NCI-H1694 treated with DMSO at 0.1 percent for 48 hours (cell line): Measurements from ENCODE around the gene DLGAP4.

Experiments used
- DNase-seq: peaks from one replicate; lab custom pipeline; 2025; lab: John Stamatoyannopoulos, UW

DLGAP4 gene

DNA sequence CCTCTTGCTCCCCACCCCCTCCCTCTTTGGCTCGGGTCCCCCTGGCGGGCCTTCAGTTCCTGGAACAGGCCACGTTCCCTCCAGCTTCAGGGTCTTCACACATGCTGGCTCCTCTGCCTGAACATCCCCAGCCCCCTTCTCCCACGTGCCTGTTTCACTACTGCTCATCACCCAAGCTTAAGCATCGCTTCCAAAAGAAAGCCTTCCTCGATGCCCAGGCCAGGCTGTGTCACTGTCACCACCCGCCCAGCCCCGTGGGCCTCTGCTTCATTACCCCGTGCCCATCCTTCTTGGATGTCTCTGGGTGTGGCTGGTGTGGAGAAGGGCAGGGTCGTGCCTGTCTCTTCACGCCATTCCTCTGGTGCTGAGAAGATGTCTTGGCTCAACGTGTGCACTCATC, 2.8 kb downstream of the DLGAP4 start:
- no peak for DNase-seq

DNA sequence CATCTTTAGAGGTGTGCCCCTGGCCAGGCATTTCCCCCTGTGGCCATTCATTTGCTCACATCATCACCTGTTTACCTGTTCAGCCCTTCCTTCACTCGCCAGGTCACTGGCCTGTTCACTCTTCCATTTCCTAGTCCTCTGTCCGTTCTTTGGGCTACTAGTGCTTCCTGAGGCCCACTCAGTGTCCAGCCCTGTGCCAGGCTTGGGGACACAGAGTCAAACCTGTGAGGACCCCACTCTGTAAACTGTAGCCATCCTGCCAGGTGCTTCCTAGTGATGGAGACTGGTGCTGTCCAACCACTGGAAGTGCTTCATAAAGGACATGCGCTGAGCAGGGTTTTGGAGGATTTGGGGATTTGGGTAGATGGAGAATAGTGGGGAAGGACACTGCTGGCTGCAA, 3.5 kb downstream of the DLGAP4 start:
- no peak for DNase-seq

DNA sequence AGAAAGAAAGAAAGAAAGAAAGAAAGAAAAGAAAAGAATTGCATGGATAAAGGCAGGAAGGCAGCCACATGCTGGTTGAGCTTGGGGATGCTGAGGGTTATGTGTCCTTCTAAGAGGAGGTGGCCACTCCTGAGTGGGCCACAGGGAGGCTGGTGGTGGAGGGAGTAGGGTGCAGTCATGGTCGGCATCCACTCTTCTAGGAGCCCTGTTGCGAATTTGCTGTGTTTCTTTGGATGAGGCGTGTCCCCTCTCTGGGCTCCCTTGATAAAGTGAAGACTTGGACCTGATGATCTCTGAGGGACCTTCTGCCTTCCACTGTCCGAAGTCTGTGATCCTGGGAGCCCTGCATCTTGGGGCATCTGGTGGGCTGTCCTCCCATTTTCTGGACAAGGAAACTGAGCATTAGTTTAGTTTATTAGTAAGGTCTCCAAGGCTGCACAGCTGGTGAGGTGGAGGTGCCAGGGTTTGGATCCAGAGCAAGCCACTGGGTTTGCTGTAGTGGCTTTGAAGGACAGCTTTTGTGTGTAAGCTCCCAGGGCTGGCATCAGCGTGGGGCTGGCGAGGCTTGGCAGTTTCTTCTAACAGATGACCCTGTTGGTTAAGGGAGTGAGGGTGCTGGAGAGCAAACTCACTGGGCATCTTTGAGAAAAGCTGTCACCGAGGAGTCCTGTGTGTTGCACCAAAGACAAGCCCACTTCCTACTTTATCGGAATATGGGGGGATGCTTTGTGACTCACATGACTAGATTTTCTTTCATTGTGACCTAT, 4.3 kb downstream of the DLGAP4 start:
- DNase-seq, result no peak

DNA sequence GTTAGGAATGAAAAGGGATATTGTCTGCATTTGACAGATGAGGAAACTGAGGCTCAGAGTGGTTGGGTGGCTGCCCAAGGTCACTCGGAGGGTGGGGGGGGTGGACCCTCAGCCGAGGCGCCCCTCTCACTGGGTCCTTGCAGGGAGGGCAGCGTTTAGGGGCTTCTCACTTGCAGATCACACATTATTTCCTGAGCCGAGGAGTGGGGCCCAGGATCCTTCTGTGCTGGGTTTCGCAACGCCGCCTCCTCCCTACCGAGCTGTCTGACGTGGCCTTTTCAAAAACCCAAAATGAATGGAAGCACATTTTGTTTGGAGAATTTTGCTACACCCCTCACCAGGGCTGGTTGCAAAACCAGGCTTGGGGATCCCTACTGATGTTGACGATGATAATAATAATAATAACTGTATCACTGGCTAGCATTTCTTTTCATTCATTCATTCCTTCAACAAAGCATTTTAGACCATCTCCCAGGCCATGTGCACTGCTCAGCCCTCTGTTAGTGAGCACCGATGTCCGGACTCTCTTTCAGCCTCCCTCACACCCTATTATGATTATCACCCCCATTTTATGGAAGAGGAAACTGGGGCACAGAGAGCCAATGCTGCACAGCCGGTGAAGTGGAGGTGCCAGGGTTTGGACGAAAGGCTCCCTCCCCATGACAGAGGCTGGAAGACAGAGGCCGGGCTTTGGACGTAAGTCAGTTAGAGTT, 5.2 kb downstream of the DLGAP4 start:
- DNase-seq, result no peak

DNA sequence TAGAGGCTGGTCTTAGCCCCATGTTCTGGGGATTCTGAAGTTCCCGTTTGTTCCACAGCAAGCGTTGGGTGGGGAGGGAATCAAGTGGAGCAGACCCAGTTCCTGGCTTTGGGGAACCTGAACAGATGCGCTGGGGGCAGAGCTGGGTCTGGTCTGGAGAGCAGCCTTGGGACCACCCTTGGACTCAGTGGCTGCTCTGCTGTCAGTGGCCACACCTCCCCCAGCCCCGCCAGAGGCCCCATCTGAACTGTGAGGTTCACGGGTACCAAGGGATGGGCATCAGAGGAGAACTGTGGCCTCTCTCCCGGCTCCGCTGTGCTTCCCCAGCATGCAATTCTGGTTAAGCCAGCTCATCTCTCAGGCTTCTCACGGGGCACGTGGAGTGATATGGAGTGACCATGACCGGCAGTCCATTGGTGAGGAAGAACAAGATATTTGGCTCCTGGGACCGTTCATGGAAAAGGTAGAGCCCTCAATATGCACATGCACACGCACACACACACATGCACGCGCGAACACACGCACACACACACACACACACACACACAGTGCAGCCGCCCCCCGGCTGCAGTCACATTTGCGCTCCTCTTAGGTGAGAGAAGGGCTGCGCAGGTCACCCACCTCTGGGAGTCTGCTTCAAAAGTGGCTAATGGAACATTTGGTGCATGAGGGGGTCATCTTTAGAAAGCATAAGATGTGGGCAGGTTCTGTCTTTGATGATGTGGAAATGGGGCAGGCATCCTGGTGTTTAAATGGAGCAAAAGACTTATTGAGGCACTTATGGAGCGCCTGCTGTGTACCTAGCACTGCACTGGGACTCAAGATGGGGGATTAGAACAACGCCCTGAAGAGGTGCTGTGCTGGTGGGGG, 6.0 kb downstream of the DLGAP4 start:
- no peak for DNase-seq

DNA sequence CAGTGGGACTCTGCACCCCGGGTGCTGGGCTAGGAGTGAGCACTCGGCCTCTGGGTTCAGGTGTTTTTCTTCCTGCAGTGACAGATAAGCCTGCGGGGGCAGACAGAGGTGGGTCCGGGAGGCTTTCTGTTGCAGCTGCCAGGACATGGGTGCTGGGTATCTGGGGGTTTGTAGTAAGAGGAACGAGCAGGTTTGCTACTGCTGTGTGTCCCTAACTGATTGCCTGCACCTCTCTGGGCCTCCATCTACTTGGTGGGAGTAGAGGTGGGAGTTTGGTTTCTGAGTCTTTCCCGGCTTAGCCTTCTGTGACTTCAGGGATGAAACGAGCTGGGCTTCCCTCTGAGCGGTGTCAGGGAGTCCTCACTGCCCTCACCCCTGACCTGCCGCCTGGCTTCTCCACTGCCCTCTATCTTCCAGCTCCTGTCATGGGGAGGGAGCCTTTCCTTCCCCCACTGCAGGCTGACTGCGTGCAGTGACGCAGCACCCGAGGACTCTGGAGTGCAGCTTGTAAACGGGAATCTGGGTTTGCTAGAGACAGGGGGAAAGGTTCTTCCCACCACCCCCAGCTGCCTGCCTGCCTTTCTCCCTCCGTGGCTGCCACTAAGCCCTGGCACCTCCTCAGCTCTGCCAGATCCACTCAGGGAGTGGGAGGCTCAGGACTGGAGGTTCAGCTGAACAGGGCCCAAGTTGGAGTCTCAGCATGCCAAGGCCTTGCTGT, 6.7 kb downstream of the DLGAP4 start:
- no peak for DNase-seq

DNA sequence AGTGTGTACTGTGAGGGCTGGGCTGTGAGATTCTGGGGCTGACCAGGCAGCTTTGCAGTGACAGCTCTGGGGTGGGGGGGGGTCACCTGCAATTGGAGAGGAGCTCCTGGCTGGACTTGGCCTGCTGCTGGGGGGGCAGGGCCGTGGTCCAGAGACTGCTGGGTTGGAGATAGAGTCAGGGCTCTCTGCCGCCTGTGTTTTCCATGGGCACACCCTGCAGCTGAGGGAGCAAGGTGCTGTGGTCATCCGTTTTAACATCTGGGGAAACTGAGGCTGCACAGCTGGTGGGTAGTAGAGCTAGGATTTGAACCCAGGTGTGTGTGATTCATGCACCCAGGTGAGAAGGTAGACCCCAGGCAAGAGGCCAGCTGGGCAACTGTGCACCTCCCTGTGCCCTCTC, 7.3 kb downstream of the DLGAP4 start:
- DNase-seq, result no peak

DNA sequence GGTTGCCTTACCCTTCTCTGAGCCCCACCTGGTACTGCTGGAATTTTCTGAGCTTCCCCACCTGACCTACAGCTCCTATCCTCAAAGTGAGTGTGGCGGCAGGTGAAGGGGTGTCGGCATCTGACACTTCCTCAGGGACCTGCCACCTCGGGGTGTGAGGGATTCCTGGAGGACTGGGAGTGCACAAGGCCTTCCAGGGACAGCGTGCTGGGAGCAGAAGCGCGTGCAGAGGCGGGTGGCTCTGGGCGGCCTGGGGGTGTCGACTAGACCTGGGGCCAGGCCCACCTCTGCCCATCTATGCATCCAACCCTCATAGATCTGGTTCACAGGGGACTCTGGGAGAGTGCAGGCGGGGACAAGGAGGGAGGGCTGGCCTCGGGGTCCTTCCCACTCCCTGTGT, 7.8 kb downstream of the DLGAP4 start:
- no peak for DNase-seq

DNA sequence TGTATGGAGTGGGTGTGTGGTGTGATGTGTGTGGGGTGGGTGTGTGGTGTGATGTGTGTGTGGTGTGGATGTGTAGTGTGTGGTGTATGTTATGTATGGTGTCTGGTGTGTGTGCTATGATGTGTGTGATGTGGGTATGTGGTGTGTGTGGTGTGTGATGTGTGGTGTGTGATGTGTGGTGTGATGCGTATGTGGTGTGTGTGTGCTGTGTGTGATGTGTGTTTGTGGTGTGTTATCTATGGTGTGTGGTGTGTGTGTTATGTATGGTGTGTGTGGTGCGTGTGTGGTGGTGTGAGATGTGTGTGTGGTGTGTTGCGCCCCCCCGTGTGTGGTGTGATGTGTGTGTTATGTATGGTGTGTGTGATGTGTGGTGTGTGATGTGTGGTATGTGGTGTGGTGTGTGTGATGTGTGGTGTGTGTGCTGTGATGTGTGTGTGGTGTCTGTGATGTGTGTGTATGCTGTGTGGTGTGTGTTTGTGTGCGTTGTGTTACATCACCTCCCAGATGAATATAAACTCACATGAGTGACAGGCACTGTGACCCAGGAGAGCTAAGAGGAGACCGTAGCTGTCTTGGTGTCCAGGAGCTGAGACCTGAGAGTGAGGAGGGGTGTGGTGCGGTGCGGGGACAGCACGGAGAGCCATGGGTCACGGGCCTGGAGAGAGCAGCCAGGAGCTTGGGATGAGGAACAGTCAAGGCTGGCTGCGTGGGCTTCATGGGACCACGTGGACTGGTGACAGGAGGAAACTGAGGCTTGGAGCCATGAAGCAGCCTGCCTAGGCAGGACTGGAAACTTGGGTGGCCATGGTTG, 8.8 kb downstream of the DLGAP4 start:
- no peak for DNase-seq

DNA sequence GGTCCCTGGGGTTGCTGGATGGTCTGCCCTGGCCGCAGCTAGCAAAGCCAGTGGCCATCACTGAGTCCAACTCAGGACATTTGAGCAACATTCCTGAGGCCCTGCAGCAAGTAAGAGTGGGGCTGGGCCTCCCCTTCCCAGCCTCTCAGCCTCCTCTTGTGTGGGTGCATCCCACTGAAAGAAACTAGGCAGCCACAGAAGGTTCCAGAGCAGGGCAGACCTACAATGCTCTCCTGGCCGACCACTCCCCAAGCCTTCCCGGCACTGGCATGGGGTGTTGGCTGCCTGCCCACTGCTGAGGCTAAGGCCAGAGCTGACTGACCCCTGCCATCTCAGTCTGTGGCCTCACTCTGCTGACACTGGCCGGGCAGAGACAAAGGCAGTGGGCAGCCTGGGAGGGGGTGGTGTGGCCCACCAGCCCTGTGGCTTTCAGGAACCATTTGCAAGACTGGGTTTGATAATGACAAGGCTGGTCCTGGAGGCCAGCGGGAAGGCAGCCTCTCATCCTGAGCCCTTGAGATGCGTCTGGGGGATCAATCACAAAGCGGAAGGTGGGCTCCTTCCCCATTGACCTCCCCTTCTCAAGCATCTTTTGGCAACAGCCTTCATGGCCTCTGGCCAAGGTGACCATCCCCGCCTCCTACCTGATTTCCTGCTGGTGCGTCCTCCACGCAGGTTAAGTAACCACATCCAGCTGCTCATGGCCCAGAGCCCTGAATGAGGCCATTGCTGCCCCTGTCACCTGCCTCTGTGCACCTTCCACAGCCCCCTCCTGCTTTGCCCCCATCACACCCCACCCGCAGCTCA, 9.6 kb downstream of the DLGAP4 start:
- no peak for DNase-seq

DNA sequence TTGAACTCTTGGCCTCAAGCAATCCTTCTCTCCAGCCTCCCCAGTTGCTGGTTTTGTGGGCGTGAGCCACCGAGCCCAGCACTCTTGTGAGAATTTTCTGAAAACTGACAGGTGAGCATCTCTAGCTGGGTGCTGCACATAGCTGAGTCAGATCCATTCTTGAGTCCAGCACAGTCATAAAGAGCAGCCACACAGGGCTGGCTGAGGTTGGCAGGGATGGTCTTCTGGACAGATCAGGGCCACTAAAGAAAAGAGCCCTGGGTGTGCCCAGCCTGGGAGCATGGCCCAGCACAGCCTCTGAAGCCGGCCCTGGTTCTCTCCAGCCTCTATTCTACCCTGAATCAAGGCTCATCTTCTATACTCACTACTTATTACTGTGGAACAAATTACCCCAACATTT, 11.5 kb downstream of the DLGAP4 start:
- DNase-seq, result no peak

DNA sequence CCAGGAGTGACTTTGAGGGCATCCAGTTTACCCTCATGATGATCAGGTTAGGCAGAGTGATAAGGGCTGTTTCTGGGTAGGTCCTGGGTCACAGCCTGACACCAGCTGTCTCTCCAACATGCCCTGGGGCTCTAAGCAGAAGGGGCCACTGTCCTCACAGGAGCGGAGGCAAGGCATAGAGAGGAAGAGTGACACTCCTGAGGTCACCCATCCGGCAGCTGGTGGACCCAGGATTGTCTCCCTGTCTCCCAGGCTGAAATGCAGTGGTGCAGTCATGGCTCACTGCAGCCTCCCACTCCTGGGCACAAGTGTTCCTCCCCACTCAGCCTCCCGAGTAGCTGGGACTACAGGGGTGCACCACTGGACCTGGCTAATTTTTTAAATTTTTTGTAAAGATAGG, 12.0 kb downstream of the DLGAP4 start:
- DNase-seq, result no peak

DNA sequence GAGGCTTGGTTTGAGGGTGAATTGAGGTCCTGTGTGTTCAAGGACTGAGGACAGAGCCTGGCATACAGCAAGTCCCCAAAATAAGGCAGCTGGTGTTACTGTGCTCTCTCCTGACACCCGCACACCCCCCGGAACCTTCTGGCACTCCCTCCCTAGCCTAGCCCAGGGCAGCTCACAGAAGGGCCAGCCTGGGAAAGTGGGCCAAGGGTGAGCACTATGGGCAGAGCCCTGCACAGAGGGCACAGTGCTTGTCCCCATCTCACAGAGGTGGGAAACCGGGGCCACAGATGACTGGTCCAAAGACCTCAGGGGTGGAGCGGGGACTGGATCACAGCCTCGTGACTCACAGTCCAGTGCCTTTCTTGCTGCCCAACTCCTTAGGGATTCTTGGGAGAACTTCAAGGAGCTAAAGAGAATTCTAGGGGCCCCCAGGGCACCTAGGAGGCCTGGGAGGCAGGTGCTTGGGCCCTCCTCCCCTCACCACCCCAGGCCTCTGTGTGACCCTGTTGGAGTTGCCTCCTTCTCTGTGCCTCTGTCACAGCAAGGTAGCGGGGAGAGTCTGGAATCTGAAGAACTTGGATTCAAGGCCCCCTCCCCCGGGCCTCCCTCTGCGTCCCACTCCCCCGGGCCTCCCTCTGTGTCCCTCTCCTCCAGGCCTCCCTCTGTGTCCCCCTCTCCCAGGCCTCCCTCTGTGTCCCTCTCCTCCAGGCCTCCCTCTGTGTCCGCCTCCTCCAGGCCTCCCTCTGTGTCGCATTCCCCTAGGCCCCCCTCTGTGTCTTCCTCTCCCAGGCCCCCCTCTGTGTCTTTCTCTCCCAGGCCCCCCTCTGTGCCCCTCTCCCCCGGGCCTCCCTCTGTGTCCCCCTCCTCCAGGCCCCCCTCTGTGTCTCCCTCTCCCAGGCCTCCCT, 13.5 kb downstream of the DLGAP4 start:
- no peak for DNase-seq

DNA sequence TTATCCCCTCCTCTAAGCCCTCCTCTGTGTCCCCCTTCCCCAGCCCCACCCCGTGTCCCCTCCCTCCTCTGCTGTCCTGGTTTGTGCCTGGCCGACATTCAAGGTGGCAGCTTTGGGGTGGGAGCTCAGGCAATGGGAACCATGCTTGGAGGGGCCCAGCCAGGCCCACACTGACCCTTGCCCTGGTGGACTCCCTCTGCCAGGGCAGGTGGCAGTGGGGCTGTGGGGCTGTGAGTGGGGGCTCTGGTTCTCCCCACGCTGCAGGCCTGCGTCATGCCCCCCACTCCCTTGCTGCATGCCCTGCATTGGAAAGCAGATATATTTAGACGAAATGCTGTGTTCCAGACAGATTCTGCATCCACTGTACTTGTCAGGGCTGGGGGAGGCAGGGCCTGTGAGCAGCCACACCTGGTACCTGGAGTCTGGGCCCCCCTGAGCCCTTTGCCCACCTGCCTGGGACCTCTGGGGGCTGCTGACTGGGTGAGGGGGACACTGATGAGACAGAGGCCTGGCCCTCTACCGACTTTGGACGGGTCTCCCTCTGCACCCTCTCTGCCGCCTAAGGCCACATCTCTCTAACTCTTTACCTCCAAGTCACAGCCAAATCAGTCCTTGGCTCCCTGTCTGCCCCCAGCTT, 14.2 kb downstream of the DLGAP4 start:
- DNase-seq, result no peak

DNA sequence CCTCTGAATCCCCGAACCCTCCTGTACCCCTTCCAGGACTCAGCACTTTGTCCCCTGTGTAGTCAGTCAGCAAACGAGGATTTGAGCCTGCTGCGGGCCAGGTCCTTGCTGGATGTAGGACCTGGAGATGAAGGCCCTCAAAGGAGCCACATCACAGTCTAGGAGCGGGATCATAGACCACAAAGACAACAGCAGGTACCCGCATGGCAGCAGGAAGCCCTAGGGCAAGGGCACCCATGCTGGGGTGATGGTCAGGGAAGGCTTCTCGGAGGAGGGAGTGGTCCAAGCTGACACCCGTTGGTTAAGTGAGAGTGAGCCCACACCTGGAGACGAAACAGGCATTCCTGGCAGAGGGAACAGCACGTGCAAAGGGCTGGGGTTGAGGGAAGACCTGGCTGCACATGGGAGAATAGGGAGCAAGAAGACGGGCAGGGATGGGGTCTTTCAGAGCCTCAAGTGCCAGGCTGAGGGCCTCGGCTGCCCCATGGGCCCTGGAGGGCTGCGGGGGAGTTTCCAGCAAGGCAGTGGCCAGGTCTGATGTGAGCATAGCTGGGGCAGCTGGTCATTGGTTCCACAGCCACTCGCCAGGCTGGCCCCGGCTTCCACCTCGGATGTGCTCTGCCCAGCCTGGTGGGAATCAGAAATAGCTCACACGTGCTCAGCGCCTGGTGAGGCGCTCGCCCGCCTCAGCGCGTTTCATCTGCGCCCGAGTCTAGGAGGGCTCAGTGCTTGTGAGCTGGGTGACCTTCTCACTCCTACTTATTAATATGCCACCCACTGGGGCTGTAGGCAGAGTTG, 15.0 kb downstream of the DLGAP4 start:
- no peak for DNase-seq

DNA sequence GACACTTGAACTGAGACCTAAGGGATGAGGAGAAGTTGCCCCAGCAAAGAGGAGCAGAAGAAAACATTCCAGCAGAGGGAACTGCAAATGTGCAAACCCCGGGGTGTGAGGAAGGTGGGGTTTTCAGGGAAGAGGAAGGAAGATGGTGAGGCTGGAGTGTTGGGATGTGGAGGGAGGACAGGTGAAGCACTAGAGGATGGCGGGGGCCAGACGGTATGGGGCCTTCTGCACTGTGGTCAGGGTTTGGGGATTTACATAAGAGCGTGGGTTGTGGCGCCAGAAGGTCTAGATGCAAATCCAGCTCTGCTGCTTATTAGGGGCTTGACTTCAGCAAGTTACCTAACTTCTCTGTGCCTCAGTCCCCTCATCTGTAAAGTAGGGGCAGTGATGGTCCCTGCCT, 16.0 kb downstream of the DLGAP4 start:
- no peak for DNase-seq

DNA sequence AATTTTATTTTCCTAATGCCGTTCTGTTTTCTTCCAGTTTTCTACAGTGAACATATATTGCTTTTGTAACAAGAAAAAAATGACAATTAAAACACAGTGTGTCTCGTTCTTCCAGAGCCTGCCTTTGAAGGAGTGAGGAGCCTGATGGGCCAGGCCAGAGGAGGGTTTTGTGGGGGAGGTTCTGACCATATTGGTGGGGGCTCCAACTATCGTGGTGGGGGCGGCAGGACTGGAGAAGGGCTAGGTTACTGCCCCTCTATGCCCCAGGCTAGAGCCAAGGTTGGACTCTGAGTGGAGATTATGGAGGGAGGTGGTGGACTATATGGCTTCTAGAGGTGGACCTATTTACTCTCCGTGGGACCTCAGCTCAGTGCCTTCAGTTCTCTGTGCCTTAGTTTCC, 24.0 kb downstream of the DLGAP4 start:
- DNase-seq, result no peak

DNA sequence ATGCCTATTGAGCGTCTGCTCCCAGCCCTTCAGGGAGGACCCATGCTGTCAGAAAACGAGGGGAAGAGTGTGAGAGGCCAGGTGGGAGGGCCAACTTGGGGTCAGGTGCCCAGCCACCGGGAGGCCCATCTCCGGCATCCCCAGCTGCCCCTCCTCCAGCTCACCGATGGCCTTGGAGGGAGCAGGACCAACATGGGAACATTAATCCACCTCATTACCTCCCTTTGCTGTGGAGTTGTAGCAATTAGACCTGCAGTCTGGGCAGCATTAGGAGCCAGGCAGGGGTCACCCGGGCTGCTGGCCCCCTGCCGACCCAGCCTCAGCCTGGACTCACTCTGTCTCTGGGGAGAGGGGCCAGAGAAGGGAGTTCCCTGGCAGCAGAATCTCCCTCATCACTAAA, 25.1 kb downstream of the DLGAP4 start:
- DNase-seq, result no peak
